K562 (cell line): ENCODE data around the gene CRIP1. TPM values are rescaled to one million over a fixed set of nuclear protein-coding genes. Genes with fewer than 3 reads are reported as not detected.

ENCODE experiments used
- CREB1 ChIP-seq, 2 experiments: sonication (generic) in 1 of 2; formaldehyde crosslinking in 1 of 2; IDR thresholded peaks; 2 replicates each; pipeline versions ENCODE4 v1.6.1 to v1.8.0; 2012 to 2022; ENCODE audit warnings: inconsistent platforms in 1 of 2, mild to moderate bottlenecking in 1 of 2, missing genetic modification reagents in 1 of 2, moderate library complexity in 1 of 2
- GATA2 ChIP-seq: sonication (generic); formaldehyde crosslinking; IDR thresholded peaks from 2 replicates; pipeline ENCODE4 v1.4.0; 2020; ENCODE audit warnings: mild to moderate bottlenecking, missing genetic modification reagents
- L3MBTL2 ChIP-seq: fragments of 450-650 bp; IDR thresholded peaks from 2 replicates; pipeline ENCODE4 v1.6.1; 2016; ENCODE audit warnings: mild to moderate bottlenecking, moderate library complexity
- MYBL2 ChIP-seq, 2 experiments: fragments of 450-650 bp in 1 of 2; sonication (generic) in 1 of 2; formaldehyde crosslinking in 1 of 2; IDR thresholded peaks; 2 replicates each; pipeline versions ENCODE4 v1.6.1 to v1.8.1; 2017 to 2022; ENCODE audit warnings: borderline replicate concordance in 1 of 2, inconsistent platforms in 1 of 2, low read depth in 1 of 2, mild to moderate bottlenecking in 1 of 2, missing genetic modification reagents in 1 of 2, moderate library complexity in 1 of 2
- PCBP2 ChIP-seq: fragments of 200-400 bp; formaldehyde crosslinking; IDR thresholded peaks from 2 replicates; pipeline ENCODE4 v1.6.1; 2018; ENCODE audit warnings: low read length, low read depth, mild to moderate bottlenecking, moderate library complexity; ENCODE audit not compliant: poor library complexity, severe bottlenecking
- PHF21A ChIP-seq: fragments of 450-650 bp; IDR thresholded peaks from 2 replicates; pipeline ENCODE4 v1.6.1; 2017; ENCODE audit warnings: low read depth, borderline replicate concordance
- POLR2A ChIP-seq: fragments of 450-650 bp; conservative IDR thresholded peaks from 2 replicates; pipeline ENCODE4 v1.6.1; 2016
- POLR2AphosphoS5 ChIP-seq: IDR thresholded peaks from 2 replicates; pipeline ENCODE4 v1.6.1; 2011; ENCODE audit warnings: mild to moderate bottlenecking, low read depth, low read length, moderate library complexity; ENCODE audit not compliant: control insufficient read depth, insufficient read depth
- PTRF ChIP-seq: fragments of 450-650 bp; IDR thresholded peaks from 2 replicates; pipeline ENCODE4 v1.6.1; 2016; ENCODE audit warnings: mild to moderate bottlenecking, missing genetic modification characterization, missing compliant biosample characterization
- SAP30 ChIP-seq: fragments of 200-600 bp; sonication (generic); IDR thresholded peaks from 2 replicates; pipeline ENCODE4 v1.6.1; 2012; ENCODE audit warnings: borderline replicate concordance, low read depth, mild to moderate bottlenecking, moderate library complexity, low read length, control low read depth, inconsistent platforms; ENCODE audit not compliant: insufficient read depth, poor library complexity, severe bottlenecking
- SPI1 ChIP-seq: IDR thresholded peaks from 2 replicates; pipeline ENCODE4 v1.6.1; 2011; ENCODE audit warnings: low read depth, low read length, control low read depth, borderline replicate concordance
- SREBF2 ChIP-seq: sonication (generic); formaldehyde crosslinking; IDR thresholded peaks from 2 replicates; pipeline ENCODE4 v1.4.0; 2020; ENCODE audit warnings: mild to moderate bottlenecking, missing genetic modification reagents
- TBL1XR1 ChIP-seq, 2 experiments: IDR thresholded peaks; 2 replicates each; pipeline ENCODE4 v1.6.1; 2012; ENCODE audit warnings: improper control_type of control experiment in 2 of 2, low read length in 2 of 2, mild to moderate bottlenecking in 1 of 2
- TCFL5 ChIP-seq: fragments of 250-450 bp; sonication (Bioruptor Pico); conservative IDR thresholded peaks from 2 replicates; pipeline ENCODE4 v1.6.1; 2021; ENCODE audit warnings: mild to moderate bottlenecking, moderate library complexity, matching md5 sums
- TEAD2 ChIP-seq: fragments of 450-650 bp; IDR thresholded peaks from 2 replicates; pipeline ENCODE4 v1.6.1; 2016; ENCODE audit warnings: missing genetic modification characterization, control low read depth, missing compliant biosample characterization
- TGIF2 ChIP-seq: sonication (generic); formaldehyde crosslinking; IDR thresholded peaks from 2 replicates; pipeline ENCODE4 v1.8.1; 2022; ENCODE audit warnings: mild to moderate bottlenecking, missing genetic modification reagents, moderate library complexity
- U2AF2 ChIP-seq: fragments of 200-400 bp; formaldehyde crosslinking; optimal IDR thresholded peaks from 2 replicates; pipeline ENCODE3; 2017; ENCODE audit warnings: low read depth, mild to moderate bottlenecking, low read length
- ZFX ChIP-seq: sonication (generic); formaldehyde crosslinking; IDR thresholded peaks from 2 replicates; pipeline ENCODE4 v1.8.0; 2022; ENCODE audit warnings: mild to moderate bottlenecking, missing genetic modification reagents, moderate library complexity
- ZKSCAN3 ChIP-seq: fragments of 250-450 bp; sonication (Bioruptor Pico); IDR thresholded peaks from 2 replicates; pipeline ENCODE4 v1.4.0; 2020
- ZNF134 ChIP-seq: fragments of 250-450 bp; sonication (Bioruptor Pico); conservative IDR thresholded peaks from 2 replicates; pipeline ENCODE4 v1.4.0; 2020
- ZNF274 ChIP-seq: IDR thresholded peaks from 2 replicates; pipeline ENCODE4 v1.6.1; 2011; ENCODE audit warnings: low read depth, mild to moderate bottlenecking, low read length, moderate library complexity, borderline replicate concordance
- ZNF316 ChIP-seq: fragments of 450-650 bp; IDR thresholded peaks from 2 replicates; pipeline ENCODE4 v1.6.1; 2016
- ZNF57 ChIP-seq: fragments of 450-650 bp; formaldehyde crosslinking; IDR thresholded peaks from 2 replicates; pipeline ENCODE4 v1.4.0; 2020; ENCODE audit warnings: mild to moderate bottlenecking, moderate library complexity
- ZNF583 ChIP-seq: fragments of 250-450 bp; sonication (Bioruptor Pico); IDR thresholded peaks from 2 replicates; pipeline ENCODE4 v1.4.0; 2020
- ZNF717 ChIP-seq: fragments of 250-450 bp; sonication (Bioruptor Pico); IDR thresholded peaks from 2 replicates; pipeline ENCODE4 v1.5.0; 2021
- polyA plus RNA-seq, 8 experiments: library from polyadenylated mRNA; depleted of rRNA in 4 of 8; stranded (reverse) in 5 of 8; unstranded in 3 of 8; fragments of >200 nt; fragmentation: Nextera tagmentation in 2 of 8; fragmentation: Illumina TruSeq in 1 of 8; extraction: Ambion mirVana in 2 of 8; extraction: Trizol in 1 of 8; gene quantifications; 2 replicates each; pipeline versions ENCODE4 v1.2.1 to v1.2.3, GENCODE V29; 2011 to 2014; ENCODE audit warnings: inconsistent platforms in 1 of 8, missing spikeins in 1 of 8
- total RNA-seq, 7 experiments: library from RNA; depleted of rRNA in 6 of 7; stranded (reverse); fragments of >200 nt in 6 of 7; fragmentation: Illumina TruSeq in 2 of 7; extraction: Trizol in 2 of 7; gene quantifications; 2 replicates each; pipeline versions ENCODE4 v1.2.1 to v1.2.3, GENCODE V29; 2011 to 2021; ENCODE audit warnings: low replicate concordance in 1 of 7
- TF ChIP-seq, protein P1 (sequence below): fragments of 150-350 bp; IDR thresholded peaks from 2 replicates; pipeline ENCODE4 v1.6.1; 2014; ENCODE audit warnings: low read depth, mild to moderate bottlenecking, low read length, borderline replicate concordance

CRIP1 gene
- total and polyA plus RNA-seq, 9 of the 15 experiments (the other 6 are each of a cell fraction or from before 2014, with no cell fraction given), result 0.11 to 0.58 (median 0.14) TPM; not detected in 6

- TF ChIP-seq, protein P1, sequence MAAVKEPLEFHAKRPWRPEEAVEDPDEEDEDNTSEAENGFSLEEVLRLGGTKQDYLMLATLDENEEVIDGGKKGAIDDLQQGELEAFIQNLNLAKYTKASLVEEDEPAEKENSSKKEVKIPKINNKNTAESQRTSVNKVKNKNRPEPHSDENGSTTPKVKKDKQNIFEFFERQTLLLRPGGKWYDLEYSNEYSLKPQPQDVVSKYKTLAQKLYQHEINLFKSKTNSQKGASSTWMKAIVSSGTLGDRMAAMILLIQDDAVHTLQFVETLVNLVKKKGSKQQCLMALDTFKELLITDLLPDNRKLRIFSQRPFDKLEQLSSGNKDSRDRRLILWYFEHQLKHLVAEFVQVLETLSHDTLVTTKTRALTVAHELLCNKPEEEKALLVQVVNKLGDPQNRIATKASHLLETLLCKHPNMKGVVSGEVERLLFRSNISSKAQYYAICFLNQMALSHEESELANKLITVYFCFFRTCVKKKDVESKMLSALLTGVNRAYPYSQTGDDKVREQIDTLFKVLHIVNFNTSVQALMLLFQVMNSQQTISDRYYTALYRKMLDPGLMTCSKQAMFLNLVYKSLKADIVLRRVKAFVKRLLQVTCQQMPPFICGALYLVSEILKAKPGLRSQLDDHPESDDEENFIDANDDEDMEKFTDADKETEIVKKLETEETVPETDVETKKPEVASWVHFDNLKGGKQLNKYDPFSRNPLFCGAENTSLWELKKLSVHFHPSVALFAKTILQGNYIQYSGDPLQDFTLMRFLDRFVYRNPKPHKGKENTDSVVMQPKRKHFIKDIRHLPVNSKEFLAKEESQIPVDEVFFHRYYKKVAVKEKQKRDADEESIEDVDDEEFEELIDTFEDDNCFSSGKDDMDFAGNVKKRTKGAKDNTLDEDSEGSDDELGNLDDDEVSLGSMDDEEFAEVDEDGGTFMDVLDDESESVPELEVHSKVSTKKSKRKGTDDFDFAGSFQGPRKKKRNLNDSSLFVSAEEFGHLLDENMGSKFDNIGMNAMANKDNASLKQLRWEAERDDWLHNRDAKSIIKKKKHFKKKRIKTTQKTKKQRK, result no peak
- TF ChIP-seq ZNF134 (CRISPR knock-in tag), result no peak
- TF ChIP-seq SPI1, result no peak
- TF ChIP-seq GATA2 (CRISPR knock-in tag), result no peak
- no peak for TF ChIP-seq ZNF57 (CRISPR knock-in tag)
- TF ChIP-seq POLR2A, result no peak
- no peak for TF ChIP-seq ZNF583 (CRISPR knock-in tag)
- TF ChIP-seq SREBF2 (CRISPR knock-in tag), result no peak
- no peak for TF ChIP-seq TEAD2 (tag)
- TF ChIP-seq ZNF717 (CRISPR knock-in tag), result no peak
- no peak for TF ChIP-seq TCFL5
- TF ChIP-seq POLR2AphosphoS5, result no peak
- no peak for TF ChIP-seq PTRF (tag)
- peak; percentile 82 for TF ChIP-seq L3MBTL2
- TF ChIP-seq TBL1XR1 (IDR thresholded peaks at IDR 0.05; ENCODE audit: low read length in 2 of 2), result no peak
- TF ChIP-seq CREB1 (IDR thresholded peaks at IDR 0.05), result peak; percentile 68
- TF ChIP-seq CREB1 (CRISPR knock-in tag; IDR thresholded peaks at IDR 0.05), result peak; percentile 77
- TF ChIP-seq MYBL2 (IDR thresholded peaks at IDR 0.05; ENCODE audit: low read depth), result no peak
- TF ChIP-seq MYBL2 (CRISPR knock-in tag; IDR thresholded peaks at IDR 0.05; ENCODE audit: borderline replicate concordance), result no peak
- no peak for TF ChIP-seq TGIF2
- TF ChIP-seq ZNF316, result no peak
- TF ChIP-seq ZKSCAN3 (CRISPR knock-in tag), result no peak
- TF ChIP-seq SAP30, result no peak
- no peak for TF ChIP-seq ZNF274
- TF ChIP-seq PHF21A, result 0 out of 2 replicates have a peak, but pooled peaks have one; percentile 10
- no peak for TF ChIP-seq U2AF2
- no peak; the same call in 1 of the 2 replicates for TF ChIP-seq ZFX (CRISPR knock-in tag)
- no peak for TF ChIP-seq PCBP2
Measured at GRCh38 chr14:105490572-105491365, 4.1 kb downstream of the CRIP1 start, which contains the start of gene TEDC1 (continued).
